Ascending aorta (tissue), 2 donors: Measurements from ENCODE around the gene GRID2. TPM values are rescaled to one million over a fixed set of nuclear protein-coding genes. Genes with fewer than 3 reads are reported as not detected.

Source experiments
- DNase-seq, 2 donors: peaks; one replicate each; pipeline ENCODE4 v3.0.0-alpha.2; 2019; ENCODE audit warnings: low spot score in 2 of 2
- H3K27ac ChIP-seq, 2 donors: fragments of 200-600 bp; sonication (generic); one replicate each; pipeline ENCODE4 v1.5.1; 2016 to 2017; ENCODE audit warnings: mild to moderate bottlenecking in 1 of 2
- H3K27me3 ChIP-seq: fragments of 200-600 bp; sonication (generic); one replicate; pipeline ENCODE4 v1.5.1; 2017
- H3K36me3 ChIP-seq, 2 donors: fragments of 200-600 bp; sonication (generic); one replicate each; pipeline ENCODE4 v1.5.1; 2016
- H3K4me1 ChIP-seq, 2 donors: fragments of 200-600 bp; sonication (generic); one replicate each; pipeline ENCODE4 v1.5.1; 2016 to 2017; ENCODE audit warnings: mild to moderate bottlenecking in 1 of 2
- H3K4me3 ChIP-seq, 2 donors: fragments of 200-600 bp; sonication (generic); one replicate each; pipeline ENCODE4 v1.5.1; 2016 to 2017; ENCODE audit warnings: mild to moderate bottlenecking in 1 of 2
- H3K9me3 ChIP-seq, 2 donors: fragments of 200-600 bp; sonication (generic); one replicate each; pipeline ENCODE4 v1.5.1; 2016
- CTCF ChIP-seq, 3 experiments: fragments of 200-600 bp in 2 of 3; fragments of 450-650 bp in 1 of 3; sonication (generic) in 2 of 3; IDR thresholded peaks; one replicate each; pipeline ENCODE4 v1.5.1; 2016 to 2019; ENCODE audit warnings: antibody characterized with exemption in 3 of 3, mild to moderate bottlenecking in 1 of 3, moderate library complexity in 1 of 3
- intact Hi-C: fragments of 100-400 bp; cut with DNase I; formaldehyde crosslinking; loops from one replicate; pipeline ENCODE4 v1.15.1; 2023
- total RNA-seq: library from RNA; depleted of rRNA; stranded (reverse); fragments of >200 nt; gene quantifications from one replicate; pipeline ENCODE4 v1.1.0, GENCODE V29; 2016

Gene GRID2
- total RNA-seq, 1 donor from 2014 or later = not detected

GRCh38 chr4:92551616-92552015 is 247.8 kb downstream of the GRID2 start:
- no peak for TF ChIP-seq CTCF (IDR thresholded peaks at IDR 0.05)
- no peak overlapping the region for H3K27ac ChIP-seq
- no peak for DNase-seq
- no peaks in the 10 kb centered on the region for H3K4me1 ChIP-seq
- H3K36me3 ChIP-seq = no peaks in the 10 kb centered on the region
- H3K27me3 ChIP-seq = no peaks in the 10 kb centered on the region
- H3K9me3 ChIP-seq = no peaks in the 10 kb centered on the region
- H3K4me3 ChIP-seq = no peak overlapping the region
- intact Hi-C loops = no loop called here

DNA sequence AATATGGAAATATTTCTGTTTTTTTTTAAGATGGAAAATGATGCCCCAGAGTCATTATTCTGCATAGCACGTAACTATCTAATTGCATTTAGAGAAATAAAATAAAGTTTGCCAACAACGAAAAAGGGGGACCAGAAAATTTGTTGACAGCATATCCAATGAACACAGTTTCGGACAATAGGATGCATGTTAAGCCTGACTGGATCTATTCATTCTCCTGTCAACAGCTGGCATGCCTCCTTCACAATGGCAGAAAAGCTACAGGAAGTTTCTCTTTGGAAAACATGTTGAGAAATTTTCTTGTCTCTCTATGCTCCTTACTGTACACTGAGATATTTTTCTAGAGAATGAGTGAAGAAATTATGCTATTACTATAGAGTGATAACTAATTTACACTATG is 262.5 kb downstream of the GRID2 start:
- no peaks in the 10 kb centered on the region for H3K9me3 ChIP-seq
- H3K27me3 ChIP-seq = no peaks in the 10 kb centered on the region
- DNase-seq = no peak
- H3K4me1 ChIP-seq = no peaks in the 10 kb centered on the region
- no peak overlapping the region for H3K27ac ChIP-seq
- H3K36me3 ChIP-seq = no peaks in the 10 kb centered on the region
- intact Hi-C loops = no loop called here
- no peak for TF ChIP-seq CTCF (IDR thresholded peaks at IDR 0.05)
- H3K4me3 ChIP-seq = no peak overlapping the region

DNA sequence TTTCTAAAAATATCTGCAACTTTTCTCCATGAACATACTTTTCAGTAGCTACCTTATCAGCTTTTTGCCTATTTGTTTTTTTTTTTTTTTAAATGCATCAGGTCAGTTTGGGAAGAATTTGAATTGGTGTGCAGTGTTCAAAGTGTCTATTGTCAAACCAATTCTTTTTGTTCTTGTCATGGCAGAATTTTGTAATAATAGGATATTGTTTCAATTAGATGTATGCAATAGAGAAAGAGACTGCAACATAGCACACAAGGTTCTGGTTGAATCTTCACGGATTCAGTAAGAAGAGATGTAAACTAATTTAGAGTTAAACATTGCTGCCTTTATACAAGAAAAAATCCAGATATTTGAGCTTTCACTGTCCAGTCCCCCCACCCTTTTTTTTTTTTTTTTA is 277.1 kb downstream of the GRID2 start:
- intact Hi-C loops = no loop called here
- H3K36me3 ChIP-seq = no peaks in the 10 kb centered on the region
- H3K27ac ChIP-seq = no peak overlapping the region
- TF ChIP-seq CTCF (IDR thresholded peaks at IDR 0.05) = no peak
- H3K4me3 ChIP-seq = no peak overlapping the region
- H3K27me3 ChIP-seq = no peaks in the 10 kb centered on the region
- no peaks in the 10 kb centered on the region for H3K4me1 ChIP-seq
- no peaks in the 10 kb centered on the region for H3K9me3 ChIP-seq
- DNase-seq = no peak

DNA sequence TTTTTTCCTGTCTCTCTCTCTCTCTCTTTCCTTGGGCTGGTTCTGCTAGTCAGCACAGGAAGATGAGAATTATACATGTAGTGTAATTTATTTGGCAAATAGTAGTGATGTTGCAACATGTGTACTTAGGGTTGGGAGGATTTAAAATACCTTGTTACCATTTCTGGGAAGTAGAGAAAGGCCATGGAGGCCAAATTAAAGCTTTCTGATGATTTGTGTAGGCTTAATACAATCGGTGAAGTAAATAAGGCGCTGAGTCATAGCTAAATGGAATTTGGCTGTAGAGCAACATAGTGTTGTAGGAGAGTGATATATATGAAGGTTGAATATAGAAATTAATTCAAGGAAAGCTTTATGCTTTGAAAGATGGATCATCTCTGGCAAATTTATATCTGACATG is 295.3 kb downstream of the GRID2 start:
- no peak for TF ChIP-seq CTCF (IDR thresholded peaks at IDR 0.05)
- Histone ChIP-seq H3K36me3 (no peaks in the 10 kb centered on the region), H3K9me3 (no peaks in the 10 kb centered on the region), H3K27ac (no peak overlapping the region), H3K4me1 (no peaks in the 10 kb centered on the region), H3K27me3 (no peaks in the 10 kb centered on the region), H3K4me3 (no peak overlapping the region)
- DNase-seq = no peak
- intact Hi-C loops = no loop called here

DNA sequence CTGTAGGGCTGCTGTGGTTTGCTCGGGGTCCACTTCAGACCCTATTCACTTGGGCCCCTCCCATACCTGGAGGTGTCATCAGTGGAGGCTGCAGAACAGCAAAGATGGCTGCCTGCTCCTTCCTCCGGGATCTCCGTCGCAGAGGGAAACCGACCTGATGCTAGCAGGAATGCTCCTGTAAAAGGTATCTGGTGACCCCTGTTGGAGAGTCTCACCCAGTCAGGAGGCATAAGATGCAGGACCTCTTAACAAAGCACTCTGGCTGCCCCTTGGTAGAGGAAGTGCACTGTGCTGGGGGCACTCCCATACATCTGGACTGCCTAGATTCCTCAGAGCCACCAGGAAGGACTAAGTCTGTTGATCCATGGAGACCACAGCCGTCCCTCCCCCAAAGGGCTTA is 296.9 kb downstream of the GRID2 start:
- Histone ChIP-seq H3K4me1 (no peaks in the 10 kb centered on the region), H3K4me3 (no peak overlapping the region), H3K36me3 (no peaks in the 10 kb centered on the region), H3K27me3 (no peaks in the 10 kb centered on the region), H3K9me3 (no peaks in the 10 kb centered on the region), H3K27ac (no peak overlapping the region)
- DNase-seq = no peak
- intact Hi-C loops = no loop called here
- TF ChIP-seq CTCF (IDR thresholded peaks at IDR 0.05) = no peak

DNA sequence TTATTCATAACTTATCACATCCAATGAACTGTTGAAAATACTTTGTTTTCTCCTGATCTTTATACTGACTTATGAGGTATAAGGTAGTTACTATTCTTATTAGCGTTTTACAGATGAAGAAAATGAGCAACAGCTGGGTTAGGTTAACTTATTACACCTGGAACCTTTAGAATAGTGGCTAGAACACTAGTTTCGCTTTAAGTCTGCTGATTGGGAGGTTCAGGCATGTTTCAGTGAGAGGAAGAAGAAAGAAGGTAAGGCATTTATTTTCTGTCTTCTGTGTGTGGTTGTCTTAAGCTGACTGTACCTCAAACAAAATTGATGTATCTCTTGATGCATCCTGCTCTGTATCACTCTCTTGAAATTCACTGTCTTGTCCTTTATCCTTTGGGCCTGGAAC is 302.5 kb downstream of the GRID2 start:
- no peak overlapping the region for H3K27ac ChIP-seq
- H3K36me3 ChIP-seq = no peaks in the 10 kb centered on the region
- no peak overlapping the region for H3K4me3 ChIP-seq
- no peaks in the 10 kb centered on the region for H3K9me3 ChIP-seq
- no peaks in the 10 kb centered on the region for H3K27me3 ChIP-seq
- no peak for DNase-seq
- TF ChIP-seq CTCF (IDR thresholded peaks at IDR 0.05) = no peak
- H3K4me1 ChIP-seq = no peaks in the 10 kb centered on the region
- intact Hi-C loops = no loop called here
